GM19395 (cell line): ENCODE data around the gene KRT84.

Experiments
- ATAC-seq: cut with Tn5 transposase; IDR thresholded peaks from one replicate; pipeline ENCODE4 v1.9.1; 2021; ENCODE audit warnings: mild to moderate bottlenecking, moderate library complexity; ENCODE audit not compliant: unreplicated experiment

Gene KRT84

GRCh38 chr12:52385226-52385702, at the start of gene KRT84:
TSS of gene KRT84 (minus strand) at chr12:52385652. CDS start at chr12:52385585, 67 bp downstream.
- no peak for ATAC-seq

GRCh38 chr12:52434760-52435530, 49.5 kb upstream of the KRT84 start:
- no peak for ATAC-seq

GRCh38 chr12:52434081-52434733, 48.8 kb upstream of the KRT84 start, which contains the start of gene KRT75:
TSS of gene KRT75 (minus strand) at chr12:52434371. CDS start at chr12:52434304, 67 bp downstream.
- no peak for ATAC-seq

GRCh38 chr12:52433501-52434080, 48.1 kb upstream of the KRT84 start:
- ATAC-seq, result no peak

- ATAC-seq, result no peak
Observed at GRCh38 chr12:52432559-52433207, 47.2 kb upstream of the KRT84 start.

- no peak for ATAC-seq
Observed at GRCh38 chr12:52428121-52428520, 42.7 kb upstream of the KRT84 start.

GRCh38 chr12:52427083-52427482, 41.6 kb upstream of the KRT84 start:
- ATAC-seq, result no peak

GRCh38 chr12:52426034-52426433, 40.6 kb upstream of the KRT84 start:
- ATAC-seq, result no peak

GRCh38 chr12:52425466-52425865, 40.0 kb upstream of the KRT84 start:
- no peak for ATAC-seq

GRCh38 chr12:52423661-52424500, 38.4 kb upstream of the KRT84 start:
- no peak for ATAC-seq

GRCh38 chr12:52423035-52423434, 37.6 kb upstream of the KRT84 start:
- no peak for ATAC-seq

GRCh38 chr12:52419656-52420055, 34.2 kb upstream of the KRT84 start:
- ATAC-seq, result no peak

- no peak for ATAC-seq
Observed at GRCh38 chr12:52418576-52419110, 33.2 kb upstream of the KRT84 start.

- ATAC-seq, result no peak
Observed at GRCh38 chr12:52417740-52418139, 32.3 kb upstream of the KRT84 start.

GRCh38 chr12:52416795-52417194, 31.3 kb upstream of the KRT84 start:
- ATAC-seq, result no peak

GRCh38 chr12:52415870-52416750, 30.7 kb upstream of the KRT84 start:
- ATAC-seq, result no peak

- ATAC-seq, result no peak
Observed at GRCh38 chr12:52414936-52415335, 29.5 kb upstream of the KRT84 start.

- no peak for ATAC-seq
Observed at GRCh38 chr12:52413782-52414345, 28.4 kb upstream of the KRT84 start.

- ATAC-seq, result no peak
Observed at GRCh38 chr12:52413202-52413601, 27.8 kb upstream of the KRT84 start.
